Measurements from ENCODE around the gene TIGD3.

The TIGD3 gene, protein sequence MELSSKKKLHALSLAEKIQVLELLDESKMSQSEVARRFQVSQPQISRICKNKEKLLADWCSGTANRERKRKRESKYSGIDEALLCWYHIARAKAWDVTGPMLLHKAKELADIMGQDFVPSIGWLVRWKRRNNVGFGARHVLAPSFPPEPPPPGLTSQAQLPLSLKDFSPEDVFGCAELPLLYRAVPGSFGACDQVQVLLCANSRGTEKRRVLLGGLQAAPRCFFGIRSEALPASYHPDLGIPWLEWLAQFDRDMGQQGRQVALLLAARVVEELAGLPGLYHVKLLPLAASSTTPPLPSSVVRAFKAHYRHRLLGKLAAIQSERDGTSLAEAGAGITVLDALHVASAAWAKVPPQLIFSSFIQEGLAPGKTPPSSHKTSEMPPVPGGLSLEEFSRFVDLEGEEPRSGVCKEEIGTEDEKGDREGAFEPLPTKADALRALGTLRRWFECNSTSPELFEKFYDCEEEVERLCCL

DNA sequence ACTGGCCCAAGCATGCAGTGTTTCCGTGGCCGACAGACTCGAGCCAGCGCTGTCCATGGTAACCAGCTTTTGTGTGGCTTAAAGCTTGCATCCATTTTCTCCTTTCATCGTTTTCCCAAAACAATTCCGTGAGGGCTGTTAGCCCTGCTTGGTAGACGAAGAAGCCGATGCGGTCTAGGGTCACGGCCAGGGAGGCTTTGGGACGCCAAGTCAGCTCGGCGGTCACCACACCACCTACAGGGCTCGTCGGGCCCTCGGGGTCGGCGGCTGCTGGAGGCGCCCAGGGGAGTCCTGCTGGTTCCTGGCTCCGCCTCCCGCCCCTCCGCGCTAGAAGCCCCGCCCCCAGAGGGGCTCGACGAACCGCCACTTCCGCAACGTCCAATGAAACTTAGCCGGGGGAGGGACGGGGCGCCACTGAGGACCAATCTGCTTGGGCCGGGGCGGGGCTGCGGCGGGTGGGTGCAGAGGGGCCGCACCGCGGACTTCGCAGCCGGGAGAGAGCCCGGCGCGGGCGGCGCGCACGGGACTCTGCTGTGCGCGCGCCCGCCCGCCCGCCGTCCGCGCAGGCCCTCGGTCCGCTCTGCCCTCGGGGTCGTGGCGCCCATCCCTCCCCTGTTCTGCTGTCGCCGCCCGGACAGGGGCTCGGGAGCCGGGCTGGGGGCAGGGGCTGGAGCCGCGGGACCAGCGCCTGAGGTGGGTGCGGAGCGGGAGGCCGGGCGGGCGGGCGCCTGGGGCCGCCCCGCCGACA lies at the start of gene TIGD3:
Gene TIGD3, plus strand, starts transcription at position 487 of the 748 bp plus-strand sequence. CDS start 1,058 bp downstream, outside the sequence.
- DNase-seq: peak; percentile 97

DNA sequence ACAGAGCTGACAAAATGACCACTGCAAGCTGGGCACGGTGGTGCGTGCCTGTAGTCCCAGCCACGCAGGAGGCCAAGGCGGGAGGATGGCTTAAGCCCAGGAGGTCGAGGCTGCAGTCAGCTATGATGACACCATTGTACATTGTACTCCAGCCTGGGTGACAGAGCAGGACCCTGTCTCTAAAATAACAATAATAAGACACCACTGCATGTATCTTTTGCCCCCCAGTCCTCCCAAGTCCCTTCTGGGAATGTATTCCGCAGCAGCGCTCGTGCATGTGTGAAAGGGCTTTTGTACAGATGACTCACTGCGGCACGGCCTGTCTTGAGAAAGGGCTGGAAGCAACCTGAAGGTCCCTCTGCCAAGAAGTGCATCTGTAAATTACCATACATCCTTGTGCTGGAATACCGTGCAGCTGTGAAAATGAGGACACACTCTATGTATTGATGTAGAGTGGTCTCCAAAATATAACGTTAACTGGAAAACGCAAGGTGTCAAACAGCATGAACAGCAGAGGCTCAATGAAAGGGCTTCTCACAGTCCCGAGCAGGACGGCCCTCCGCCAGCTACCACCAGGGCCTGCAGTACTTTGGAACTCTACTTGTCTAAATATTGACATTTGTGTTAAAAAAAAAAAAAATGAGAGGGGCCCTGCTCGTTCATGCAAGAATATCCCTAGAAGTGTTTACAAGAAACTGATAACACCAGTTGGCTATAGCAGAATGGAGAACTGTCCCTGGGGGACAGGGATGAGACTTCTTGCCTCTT lies 48.9 kb upstream of the TIGD3 start:
- no peak for DNase-seq

DNA sequence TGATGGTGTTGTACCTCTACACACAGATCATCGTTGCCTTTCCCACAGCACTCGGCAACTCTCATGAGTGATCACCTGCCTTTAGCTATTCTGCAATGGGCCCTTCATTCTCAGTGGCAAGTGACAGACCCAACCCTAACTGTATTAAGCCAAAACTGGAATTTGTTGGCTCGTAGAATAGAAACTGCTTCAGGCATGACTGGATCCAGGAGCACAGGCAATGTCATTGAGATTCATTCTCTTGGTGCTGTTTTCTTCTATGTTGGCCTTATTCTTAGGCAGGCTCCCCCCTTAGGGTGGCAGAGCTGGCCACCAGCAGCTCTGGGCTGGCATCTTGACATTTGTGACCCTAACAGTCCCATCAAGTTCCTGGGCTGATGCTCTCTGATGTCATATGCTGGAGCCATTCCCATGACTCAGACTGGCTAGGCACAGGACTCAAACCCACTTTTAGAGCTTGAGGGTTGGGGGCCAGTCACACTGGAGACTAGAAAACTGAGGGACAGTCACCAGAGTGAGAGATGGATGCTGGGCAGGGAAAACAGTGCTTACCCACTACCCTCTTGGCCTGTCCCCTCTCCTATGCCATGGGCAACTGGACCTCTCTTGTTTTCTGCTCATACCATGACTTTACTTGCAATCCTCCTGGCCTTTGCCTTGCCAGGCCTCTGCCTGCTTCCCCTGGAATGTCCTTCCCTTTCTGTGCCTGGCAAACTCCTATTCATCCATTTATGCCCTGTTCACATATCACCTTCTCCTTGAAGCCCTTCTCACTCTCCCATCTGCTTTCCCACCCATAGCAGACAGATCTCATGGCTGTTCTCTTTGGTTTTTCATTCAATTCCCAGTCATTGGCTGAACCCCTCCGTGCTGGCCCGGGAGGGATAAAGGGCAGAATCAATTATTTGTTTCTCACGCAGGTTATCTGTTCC lies 47.0 kb upstream of the TIGD3 start:
- DNase-seq: no peak

DNA sequence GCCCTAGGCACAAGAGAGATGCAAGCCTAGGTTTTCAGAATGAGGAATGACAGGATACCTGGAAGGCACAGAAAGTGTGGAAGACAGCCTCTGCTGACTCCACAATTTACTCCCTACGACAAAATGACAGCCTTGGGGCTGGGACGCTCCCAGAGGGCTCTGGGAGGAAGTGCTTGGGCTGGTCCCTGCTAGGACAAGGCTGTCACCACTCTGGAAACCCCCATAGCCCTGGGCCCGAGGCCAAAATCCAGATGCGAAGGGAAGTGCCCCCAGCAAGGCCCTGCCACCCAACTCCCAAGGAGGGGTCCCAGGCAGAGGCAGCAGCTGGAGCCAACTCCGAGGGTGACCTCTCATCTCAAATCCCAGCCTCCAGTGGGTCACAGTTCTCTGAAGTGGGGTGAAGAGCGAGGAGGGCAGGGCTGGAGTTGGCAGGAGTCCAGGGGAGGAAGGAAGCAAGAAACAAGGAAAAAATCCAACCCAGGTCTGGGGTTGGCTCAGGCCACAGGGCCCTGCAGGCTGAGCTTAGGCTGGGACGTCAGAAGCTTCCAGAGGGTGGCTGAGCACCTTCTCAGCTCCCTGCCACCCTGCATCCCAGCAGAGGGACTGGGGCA lies 46.2 kb upstream of the TIGD3 start:
- DNase-seq: no peak

DNA sequence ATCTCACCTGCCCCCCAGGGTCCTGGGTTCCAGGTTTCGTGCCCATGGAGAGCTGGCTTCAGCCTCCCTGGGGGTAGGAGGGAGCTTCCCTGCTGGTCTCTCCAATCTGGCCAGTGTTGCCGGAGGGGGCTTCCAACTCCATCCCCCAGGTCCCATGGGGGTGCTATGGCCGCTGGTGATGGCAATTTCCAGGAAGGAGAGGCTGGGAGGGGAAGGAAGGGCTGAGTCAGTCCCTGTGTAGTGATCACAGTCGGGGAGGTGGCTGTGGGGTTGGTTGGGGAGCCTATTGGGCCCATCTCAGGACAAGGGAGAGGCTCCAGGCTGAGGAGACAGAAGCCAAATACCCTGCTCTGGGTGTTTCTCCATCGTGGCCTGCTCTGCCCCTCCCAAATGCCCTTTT lies 45.5 kb upstream of the TIGD3 start:
- no peak for DNase-seq

DNA sequence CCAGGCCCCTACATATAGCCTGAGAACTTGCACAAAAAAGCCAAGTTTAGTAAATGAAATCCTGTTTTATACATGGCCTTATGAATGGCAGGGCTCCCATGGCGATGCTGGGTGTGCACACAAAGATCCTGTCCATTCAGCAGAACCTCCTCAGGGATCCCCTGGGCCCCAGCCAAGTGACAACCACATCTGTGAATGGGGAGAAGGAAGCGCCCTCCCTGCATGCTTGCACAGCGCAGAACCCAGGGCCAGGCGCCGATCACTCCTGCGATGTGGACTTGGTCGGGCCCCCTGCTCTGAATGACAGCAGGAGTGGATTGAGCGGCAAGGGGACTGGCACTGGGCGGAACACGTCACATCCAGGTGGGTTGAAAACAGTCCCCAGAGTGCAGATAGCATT lies 44.3 kb upstream of the TIGD3 start:
- no peak for DNase-seq

DNA sequence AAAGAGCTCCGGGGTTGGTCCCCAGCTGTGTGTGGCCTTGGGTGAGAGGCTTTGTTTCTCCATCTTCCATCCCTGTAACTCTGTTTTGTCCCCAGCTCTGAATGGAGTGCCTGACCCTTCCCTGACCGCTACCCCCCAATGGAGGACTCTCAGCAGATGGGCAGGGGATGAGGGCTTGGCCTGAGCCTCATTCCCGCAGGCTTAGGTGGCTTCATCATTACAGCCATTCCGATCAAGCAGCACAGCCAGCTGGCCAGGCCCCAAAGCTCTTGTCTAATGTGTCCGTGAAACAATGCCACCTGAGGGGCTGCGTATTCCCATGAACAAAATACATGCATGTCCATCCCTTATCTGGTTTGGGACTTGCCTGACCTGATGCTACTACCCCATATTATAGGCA lies 43.8 kb upstream of the TIGD3 start:
- no peak for DNase-seq

DNA sequence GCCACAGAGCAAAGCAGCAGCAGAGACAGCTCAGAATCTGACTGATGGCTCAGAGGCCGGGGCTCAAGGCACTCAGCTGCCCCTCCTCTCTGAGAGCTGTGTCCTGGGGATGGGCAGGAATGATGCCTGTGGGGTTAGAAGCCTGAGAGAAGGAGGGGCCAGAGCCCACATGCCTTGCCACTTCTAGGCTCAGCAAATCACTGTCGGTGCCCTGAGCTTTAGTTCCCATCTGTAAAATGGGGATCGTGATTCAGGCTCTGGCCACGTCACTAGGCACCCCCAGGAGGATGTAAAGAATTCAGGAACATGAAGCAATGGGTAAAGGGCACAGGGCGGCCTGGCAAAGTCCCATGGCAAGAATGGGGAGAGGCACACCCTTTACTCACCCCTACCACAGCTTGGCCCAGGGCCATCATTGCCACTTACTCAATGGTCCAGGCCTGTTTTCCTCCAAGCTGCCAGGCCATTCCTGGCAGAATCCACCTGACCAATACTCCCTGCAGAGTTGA lies 43.3 kb upstream of the TIGD3 start:
- no peak for DNase-seq

DNA sequence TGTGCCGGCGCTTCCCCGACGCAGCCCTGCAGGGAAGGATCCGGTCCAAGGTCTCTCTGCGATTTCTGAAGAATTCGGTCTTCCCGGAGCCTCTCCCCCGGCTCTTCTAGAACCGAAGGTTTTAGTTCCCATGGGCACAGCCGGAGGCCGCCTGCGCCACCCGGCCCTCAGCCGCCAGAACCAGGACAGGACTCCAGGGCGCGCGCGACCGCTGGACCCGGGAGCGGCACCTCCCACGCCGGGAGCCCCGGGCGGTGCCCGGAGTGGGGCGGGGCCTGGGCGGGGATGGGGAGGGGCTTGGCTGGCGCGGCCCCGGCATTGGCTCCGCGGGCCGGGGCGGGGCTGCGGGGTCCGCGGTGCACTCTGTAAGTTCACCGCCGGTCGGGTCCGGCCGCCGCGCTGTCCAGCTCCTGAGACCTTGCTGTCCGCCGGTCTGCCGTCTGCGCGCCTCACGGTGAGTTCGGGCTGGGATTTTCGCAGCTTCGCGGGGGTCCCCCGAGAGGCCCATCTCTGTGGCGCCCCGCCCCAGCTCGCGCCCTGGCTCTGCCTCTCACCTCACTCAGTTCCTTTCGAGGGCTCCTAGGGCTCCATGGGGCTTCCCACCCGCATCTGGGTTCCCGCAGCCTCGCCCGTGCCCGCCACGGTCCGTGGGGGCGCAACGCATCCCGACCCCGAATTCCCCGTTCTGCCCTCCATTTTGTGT lies 39.9 kb upstream of the TIGD3 start, which contains the start of gene CDC42EP2:
Gene CDC42EP2, plus strand, starts transcription at position 366 of the 703 bp plus-strand sequence. CDS start 6,033 bp downstream, outside the sequence.
- DNase-seq: peak; percentile 87

DNA sequence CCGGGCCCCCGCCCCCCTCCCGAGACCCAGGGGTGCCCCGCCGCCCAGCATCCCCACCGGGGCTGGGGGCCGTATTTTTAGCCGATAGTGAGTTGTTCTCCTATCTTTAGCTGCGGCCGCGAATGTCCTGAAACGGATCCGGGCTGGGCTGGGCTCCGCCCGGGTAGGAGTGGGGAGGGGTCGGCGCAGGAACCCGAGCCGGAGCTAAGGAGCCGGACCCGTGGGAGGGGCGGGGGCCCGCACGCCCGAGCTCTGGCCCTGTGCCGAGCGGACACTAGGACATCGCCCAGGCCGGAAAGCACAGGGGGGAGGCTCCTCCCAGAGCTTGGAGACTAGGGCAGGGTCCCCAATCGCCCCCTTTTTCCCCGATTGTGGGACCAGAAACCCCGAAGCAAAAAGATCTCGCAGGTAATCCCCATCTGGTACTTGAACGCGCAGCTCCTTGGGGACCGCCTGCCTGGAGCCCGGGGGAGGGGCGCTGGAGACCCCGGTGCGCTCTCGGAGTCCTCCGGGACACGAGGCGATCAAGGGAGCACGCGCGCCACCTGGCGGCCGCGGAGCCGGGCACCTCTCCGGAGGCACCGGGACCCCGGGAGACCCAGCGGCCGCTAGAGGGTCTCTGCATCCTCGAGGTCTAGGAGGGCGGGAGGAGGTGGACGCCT lies 39.2 kb upstream of the TIGD3 start:
- peak; percentile 76 for DNase-seq

DNA sequence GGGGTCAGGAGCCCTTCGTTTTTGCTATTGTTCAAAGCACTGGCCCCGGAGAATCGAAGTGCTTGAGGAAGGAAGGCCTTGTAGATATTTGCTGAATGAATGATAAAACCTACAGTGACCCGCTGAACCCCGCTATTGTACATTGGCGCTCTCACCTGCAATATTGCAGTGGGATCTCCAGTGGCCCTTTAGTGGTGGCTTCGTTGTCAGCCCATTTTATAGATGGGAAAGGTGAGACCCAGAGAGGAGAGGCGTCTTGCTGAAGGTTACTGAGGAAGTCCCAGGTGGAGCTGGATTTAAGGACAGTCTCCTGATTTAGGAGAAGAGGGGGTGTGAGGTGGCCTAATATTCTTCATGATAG lies 38.7 kb upstream of the TIGD3 start:
- DNase-seq: no peak

DNA sequence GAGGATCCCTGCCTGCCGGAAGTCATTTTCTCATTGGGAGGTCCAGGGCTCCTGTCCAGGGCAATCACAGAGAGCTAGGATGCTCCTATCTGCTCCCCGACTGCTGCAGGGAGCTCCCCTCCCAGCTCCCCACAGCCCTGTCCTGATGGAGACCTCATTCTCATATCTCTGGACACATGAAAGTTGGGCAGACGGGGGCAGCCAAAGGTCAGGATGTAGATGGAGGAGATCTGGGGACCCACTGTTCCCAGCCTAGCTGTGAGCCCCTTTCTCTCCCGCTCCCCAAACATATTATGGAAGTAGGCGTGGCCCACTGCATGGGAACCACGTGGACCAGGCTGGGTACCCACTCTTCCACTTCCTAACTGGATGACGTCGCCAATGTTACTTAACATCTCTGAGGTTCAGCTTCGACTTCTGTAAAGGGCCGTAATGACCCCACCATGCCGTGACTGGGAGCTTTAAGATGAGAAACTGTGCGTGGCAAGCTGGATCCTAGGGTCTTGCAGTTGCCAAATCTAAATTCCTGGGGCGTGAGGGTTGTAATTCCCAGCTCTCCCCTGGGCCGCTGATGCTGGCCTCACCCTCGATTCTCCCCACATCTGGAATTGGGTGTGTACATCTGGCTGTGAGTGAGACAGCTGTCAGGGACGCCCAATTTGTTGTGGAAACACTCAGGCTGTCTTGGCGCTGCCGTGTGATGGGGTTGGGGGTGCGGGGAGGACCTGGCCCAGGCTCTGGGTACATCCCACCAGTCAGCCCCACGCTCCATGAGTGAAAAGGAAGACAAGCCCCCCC lies 38.1 kb upstream of the TIGD3 start:
- DNase-seq: no peak

DNA sequence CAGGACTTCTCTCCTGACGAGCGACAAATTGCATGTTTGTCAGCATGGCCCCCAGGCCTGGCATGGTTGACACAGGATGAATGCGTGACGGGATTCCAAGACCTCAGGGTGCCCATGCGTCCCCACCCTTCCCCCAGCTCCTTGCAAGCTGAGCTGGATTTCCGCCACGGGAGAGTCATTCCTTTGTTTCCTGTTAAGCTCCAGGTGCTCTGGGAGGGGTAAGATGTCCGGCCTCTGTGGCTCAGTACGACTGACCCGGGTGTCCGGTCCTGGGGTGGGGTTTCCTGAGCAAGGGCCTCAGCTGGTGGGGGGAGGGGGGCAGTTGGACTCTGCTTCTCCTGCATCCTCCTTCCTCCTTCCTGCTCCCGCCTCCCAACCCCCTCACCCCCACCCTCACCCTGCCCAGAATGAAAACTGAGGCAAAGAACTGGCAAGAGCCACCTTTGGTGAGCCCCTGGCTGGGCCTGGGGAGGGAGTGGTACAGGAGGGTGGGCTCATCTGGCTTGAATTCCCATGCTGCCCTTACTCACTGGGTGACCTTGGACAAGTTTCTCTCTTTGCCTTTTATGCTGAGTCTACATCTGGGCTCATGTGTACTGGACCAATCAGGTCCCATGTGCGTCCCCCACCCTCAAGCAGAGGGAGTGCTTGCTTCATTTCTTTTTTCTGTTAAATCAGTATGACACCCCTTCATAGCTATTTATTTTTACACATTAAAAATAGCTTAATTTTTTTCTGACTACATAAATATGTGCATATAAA lies 37.3 kb upstream of the TIGD3 start:
- no peak for DNase-seq

DNA sequence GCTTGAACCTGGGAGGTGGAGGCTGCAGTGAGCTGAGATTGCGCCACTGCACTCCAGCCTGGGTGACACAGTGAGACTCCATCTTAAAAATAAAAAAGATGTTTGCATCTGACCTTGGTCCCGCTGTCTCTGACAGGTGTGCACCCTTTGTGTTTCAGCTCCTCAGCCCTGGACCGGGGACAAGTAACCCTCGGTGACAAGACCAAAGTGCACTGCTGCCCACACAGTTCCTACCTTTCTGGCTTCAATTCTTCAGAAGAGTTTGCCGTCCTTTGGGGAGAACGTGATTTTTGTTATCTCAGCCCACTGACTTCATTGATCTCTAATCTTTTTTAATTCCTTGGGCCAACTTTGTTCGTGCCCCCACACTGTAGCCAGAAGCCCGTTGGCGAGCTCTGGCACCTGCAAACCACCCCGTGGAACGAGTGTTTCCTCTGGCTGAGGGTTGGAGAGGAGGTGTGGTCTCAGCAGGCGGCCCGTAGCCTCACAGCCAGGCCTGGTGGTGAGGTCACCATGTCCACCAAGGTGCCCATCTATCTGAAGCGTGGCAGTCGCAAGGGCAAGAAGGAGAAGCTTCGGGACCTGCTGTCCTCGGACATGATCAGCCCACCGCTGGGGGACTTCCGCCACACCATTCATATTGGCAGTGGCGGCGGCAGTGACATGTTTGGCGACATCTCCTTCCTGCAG lies 34.0 kb upstream of the TIGD3 start:
- DNase-seq: no peak

DNA sequence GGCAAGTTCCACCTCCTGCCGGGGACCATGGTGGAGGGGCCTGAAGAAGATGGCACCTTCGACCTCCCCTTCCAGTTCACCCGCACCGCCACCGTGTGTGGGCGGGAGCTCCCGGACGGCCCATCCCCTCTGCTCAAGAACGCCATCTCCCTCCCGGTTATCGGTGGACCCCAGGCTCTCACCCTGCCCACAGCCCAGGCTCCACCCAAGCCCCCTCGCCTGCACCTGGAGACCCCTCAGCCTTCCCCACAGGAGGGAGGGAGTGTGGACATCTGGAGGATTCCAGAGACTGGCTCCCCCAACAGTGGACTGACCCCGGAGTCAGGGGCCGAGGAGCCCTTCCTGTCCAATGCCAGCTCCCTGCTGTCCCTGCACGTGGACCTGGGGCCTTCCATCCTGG lies 33.5 kb upstream of the TIGD3 start:
- no peak for DNase-seq

DNA sequence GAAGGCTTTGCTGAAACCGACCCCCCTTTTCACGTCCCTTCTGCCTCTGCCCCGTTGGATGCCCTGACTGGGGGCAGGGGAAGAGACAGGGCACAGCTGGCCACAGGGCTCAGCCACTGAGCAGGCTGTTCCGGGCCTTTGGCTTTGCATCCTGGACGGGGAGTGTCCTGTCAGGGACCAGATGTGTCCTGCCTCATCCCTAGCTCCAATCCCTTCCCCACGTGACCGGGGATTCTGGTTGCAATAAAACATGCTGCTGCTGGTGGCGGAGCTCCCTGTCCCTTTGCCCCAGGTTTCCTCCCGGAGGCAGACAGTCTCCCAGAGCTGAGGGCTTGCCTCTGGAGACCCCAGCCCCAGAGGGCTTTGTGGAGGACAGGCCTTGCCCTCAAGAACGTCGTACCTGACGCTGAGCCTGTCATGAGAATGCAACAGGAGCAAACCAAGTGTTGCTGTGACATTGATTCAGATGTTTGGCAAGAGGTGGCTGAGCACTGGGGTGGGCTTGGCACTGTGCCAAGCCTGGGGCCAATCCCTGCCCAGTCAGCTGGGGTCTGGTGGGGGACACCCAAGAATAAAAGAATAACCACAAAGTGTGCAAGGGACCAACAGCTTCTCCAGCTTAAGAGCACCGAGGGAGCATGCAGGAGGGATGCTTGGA lies 32.6 kb upstream of the TIGD3 start:
- DNase-seq: no peak

DNA sequence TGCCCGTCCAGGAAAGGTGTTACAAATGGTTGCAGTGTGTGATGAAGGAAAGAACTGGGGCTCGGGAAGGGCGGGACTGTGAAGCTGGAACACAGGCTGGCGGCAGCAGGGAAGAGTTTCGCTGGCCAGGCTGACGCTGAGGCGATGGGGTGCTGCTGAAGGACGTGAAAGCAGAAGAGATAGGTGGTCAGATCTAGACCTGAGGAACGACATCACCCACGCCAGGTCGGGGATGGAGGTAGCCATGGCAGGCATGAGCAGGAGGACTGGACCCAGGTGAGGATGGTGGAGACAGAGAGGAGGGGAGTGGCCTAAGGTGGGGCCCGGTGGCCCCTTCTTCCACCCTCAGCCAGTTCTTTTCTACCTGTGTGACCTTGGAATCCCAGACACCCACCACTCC lies 30.7 kb upstream of the TIGD3 start:
- no peak for DNase-seq
